A673 (cell line): ENCODE results near the gene WNT16. TPM values are rescaled to one million over a fixed set of nuclear protein-coding genes. Genes with fewer than 3 reads are reported as not detected.

Source experiments
- BruUV-seq: library from RNA; stranded (reverse); fragments of 400-500 nt; replicated peaks from 2 replicates; lab custom pipeline; 2021; lab: Mats Ljungman, UMichigan
- CTCF ChIA-PET: fragments of 300-600 bp; sonication (Branson Sonifier 250); formaldehyde crosslinking; loops from one replicate; lab custom pipeline; 2022; ENCODE audit warnings: antibody characterized with exemption; lab: Charles Lee
- POLR2A ChIA-PET: fragments of 300-600 bp; sonication (Branson Sonifier 250); formaldehyde crosslinking; loops from one replicate; lab custom pipeline; 2022; ENCODE audit warnings: antibody characterized with exemption; ENCODE audit not compliant: low non-redundant PET; lab: Charles Lee
- DNase-seq: peaks from one replicate; pipeline ENCODE4 v3.0.0-alpha.2; 2015; ENCODE audit warnings: low spot score
- H3K27ac ChIP-seq: fragments of 200-600 bp; sonication (generic); 2 replicates; pipeline ENCODE4 v1.5.1; 2016; ENCODE audit warnings: mixed run types, low read depth, mild to moderate bottlenecking, mixed read lengths, antibody characterized with exemption, low read length; ENCODE audit not compliant: poor library complexity, severe bottlenecking
- H3K27me3 ChIP-seq: fragments of 200-600 bp; sonication (generic); replicated peaks from 2 replicates; pipeline ENCODE4 v1.6.1; 2017; ENCODE audit warnings: mixed run types, low read depth, mild to moderate bottlenecking, mixed read lengths, antibody characterized with exemption, low read length; ENCODE audit not compliant: insufficient read depth, poor library complexity
- H3K36me3 ChIP-seq: fragments of 200-600 bp; sonication (generic); 2 replicates; pipeline ENCODE4 v1.6.1; 2016; ENCODE audit warnings: mixed run types, mild to moderate bottlenecking, mixed read lengths, antibody characterized with exemption, low read length; ENCODE audit not compliant: insufficient read depth, poor library complexity, severe bottlenecking
- H3K4me1 ChIP-seq: fragments of 200-600 bp; sonication (generic); 2 replicates; pipeline ENCODE4 v1.6.1; 2017; ENCODE audit warnings: mixed run types, mild to moderate bottlenecking, mixed read lengths, antibody characterized with exemption, low read length; ENCODE audit not compliant: insufficient read depth, poor library complexity, severe bottlenecking
- H3K4me3 ChIP-seq: fragments of 200-600 bp; sonication (generic); 2 replicates; pipeline ENCODE4 v1.5.1; 2016; ENCODE audit warnings: low read depth, mixed run types, mild to moderate bottlenecking, mixed read lengths, low read length; ENCODE audit not compliant: poor library complexity, severe bottlenecking
- H3K9me3 ChIP-seq: fragments of 200-600 bp; sonication (generic); 2 replicates; pipeline ENCODE4 v1.6.1; 2016; ENCODE audit warnings: mixed run types, low read depth, mild to moderate bottlenecking, mixed read lengths, antibody characterized with exemption, low read length; ENCODE audit not compliant: poor library complexity, severe bottlenecking
- CTCF ChIP-seq: fragments of 300-800, 200-600 bp; sonication (generic); conservative IDR thresholded peaks from 2 replicates; pipeline ENCODE4 v1.5.1; 2017; ENCODE audit warnings: low read depth, mild to moderate bottlenecking, antibody characterized with exemption, low read length, moderate library complexity, mixed read lengths
- EZH2 ChIP-seq: fragments of 200-600 bp; sonication (generic); IDR thresholded peaks from 2 replicates; pipeline ENCODE4 v1.6.1; 2017; ENCODE audit warnings: borderline replicate concordance, low read depth, mild to moderate bottlenecking, mixed read lengths, antibody characterized with exemption, low read length; ENCODE audit not compliant: poor library complexity, severe bottlenecking
- intact Hi-C: fragments of 100-400 bp; cut with micrococcal nuclease; formaldehyde crosslinking; loops from one replicate; pipeline ENCODE4 v1.10.0; 2022; ENCODE audit not compliant: unreplicated experiment
- total RNA-seq: library from RNA; stranded (reverse); gene quantifications from 2 replicates; pipeline ENCODE4 v1.2.3, GENCODE V29; 2021

WNT16 gene
- total RNA-seq, 1 experiment from 2014 or later, result not detected

GRCh38 chr7:121294448-121294992 lies 34.3 kb upstream of the WNT16 start:
- DNase-seq, result no peak
- Histone ChIP-seq H3K4me1 (no peaks in the 10 kb centered on the region), H3K36me3 (no peaks in the 10 kb centered on the region), H3K9me3 (no peaks in the 10 kb centered on the region), H3K27ac (no peak overlapping the region), H3K27me3 (no peaks in the 10 kb centered on the region), H3K4me3 (no peak overlapping the region)
- ChIA-PET POLR2A (no interaction called here), CTCF (no interaction called here)
- BruUV-seq, result no TSS peak
- TF ChIP-seq CTCF (no peak), EZH2 (no peak)
- intact Hi-C loops, result no loop called here

- Histone ChIP-seq H3K27ac (no peak overlapping the region), H3K4me1 (no peaks in the 10 kb centered on the region), H3K9me3 (no peaks in the 10 kb centered on the region), H3K36me3 (no peaks in the 10 kb centered on the region), H3K27me3 (no peaks in the 10 kb centered on the region), H3K4me3 (no peak overlapping the region)
- CTCF ChIA-PET, result no interaction called here
- POLR2A ChIA-PET, result no interaction called here
- no TSS peak for BruUV-seq
- intact Hi-C loops, result no loop called here
- no peak for DNase-seq
- TF ChIP-seq CTCF, result no peak
- TF ChIP-seq EZH2, result no peak
These were observed 31.0 kb upstream of the WNT16 start for GRCh38 chr7:121297843-121298242.

GRCh38 chr7:121298831-121299239 lies 30.0 kb upstream of the WNT16 start:
- Histone ChIP-seq H3K27me3 (no peaks in the 10 kb centered on the region), H3K36me3 (no peaks in the 10 kb centered on the region), H3K4me1 (no peaks in the 10 kb centered on the region), H3K27ac (no peak overlapping the region), H3K4me3 (no peak overlapping the region), H3K9me3 (no peaks in the 10 kb centered on the region)
- intact Hi-C loops, result no loop called here
- TF ChIP-seq EZH2, result no peak
- TF ChIP-seq CTCF, result no peak
- ChIA-PET CTCF (no interaction called here), POLR2A (no interaction called here)
- no peak for DNase-seq
- no TSS peak for BruUV-seq
